ENCODE results near the gene POLRMT. TPM values are rescaled to one million over a fixed set of nuclear protein-coding genes. Genes with fewer than 3 reads are reported as not detected.
A peak's percentile ranks its signal among the peaks of the same experiment; 100 is the strongest.

Gene POLRMT
- total RNA-seq, 1 experiment from 2014 or later, result 42.4 TPM

- no peak for DNase-seq (ENCODE audit: low read depth)
Measured at GRCh38 chr19:648305-648704, 15.0 kb upstream of the POLRMT start.

- no peak for DNase-seq (ENCODE audit: low read depth)
Measured at GRCh38 chr19:647566-648284, 14.4 kb upstream of the POLRMT start.

DNA sequence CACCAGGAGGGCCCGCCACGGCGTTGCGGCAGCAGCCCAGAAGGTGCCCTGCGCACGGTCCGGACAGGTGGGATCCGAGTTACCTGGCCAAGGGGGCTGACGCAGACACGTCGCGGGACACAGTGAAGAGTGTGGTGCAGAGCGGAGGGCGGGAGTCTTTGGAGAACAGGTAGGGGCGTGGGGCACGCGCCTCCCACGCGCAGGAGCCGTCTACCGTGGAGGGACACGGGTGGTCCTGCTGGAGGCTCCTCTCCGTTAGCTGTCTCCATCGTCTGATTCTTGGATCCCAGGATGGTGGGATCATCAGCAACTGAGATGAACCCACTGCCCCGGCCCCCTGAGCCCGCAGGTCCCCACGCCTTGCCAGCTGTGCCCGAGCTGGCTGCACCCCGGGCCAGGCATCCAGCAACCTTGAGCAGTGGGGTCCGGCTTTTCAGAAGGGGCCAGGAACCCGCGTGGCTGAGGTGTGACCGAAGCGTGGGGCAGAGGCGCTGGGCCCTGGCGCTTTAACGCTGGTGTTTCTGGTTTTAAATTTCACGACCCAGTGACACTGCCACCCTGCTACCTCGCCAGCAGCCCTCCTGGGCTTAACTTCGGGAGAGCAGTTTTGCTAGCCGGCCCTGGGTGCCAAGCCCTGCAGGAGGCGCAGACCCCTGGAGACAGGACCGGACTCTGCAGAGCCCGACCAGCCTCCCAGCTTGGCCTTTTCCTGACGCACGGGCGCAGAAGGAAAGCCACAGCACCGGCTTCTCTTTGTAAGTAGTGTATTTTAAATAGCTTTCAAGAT lies 13.6 kb upstream of the POLRMT start:
- DNase-seq (ENCODE audit: low read depth), result no peak

DNA sequence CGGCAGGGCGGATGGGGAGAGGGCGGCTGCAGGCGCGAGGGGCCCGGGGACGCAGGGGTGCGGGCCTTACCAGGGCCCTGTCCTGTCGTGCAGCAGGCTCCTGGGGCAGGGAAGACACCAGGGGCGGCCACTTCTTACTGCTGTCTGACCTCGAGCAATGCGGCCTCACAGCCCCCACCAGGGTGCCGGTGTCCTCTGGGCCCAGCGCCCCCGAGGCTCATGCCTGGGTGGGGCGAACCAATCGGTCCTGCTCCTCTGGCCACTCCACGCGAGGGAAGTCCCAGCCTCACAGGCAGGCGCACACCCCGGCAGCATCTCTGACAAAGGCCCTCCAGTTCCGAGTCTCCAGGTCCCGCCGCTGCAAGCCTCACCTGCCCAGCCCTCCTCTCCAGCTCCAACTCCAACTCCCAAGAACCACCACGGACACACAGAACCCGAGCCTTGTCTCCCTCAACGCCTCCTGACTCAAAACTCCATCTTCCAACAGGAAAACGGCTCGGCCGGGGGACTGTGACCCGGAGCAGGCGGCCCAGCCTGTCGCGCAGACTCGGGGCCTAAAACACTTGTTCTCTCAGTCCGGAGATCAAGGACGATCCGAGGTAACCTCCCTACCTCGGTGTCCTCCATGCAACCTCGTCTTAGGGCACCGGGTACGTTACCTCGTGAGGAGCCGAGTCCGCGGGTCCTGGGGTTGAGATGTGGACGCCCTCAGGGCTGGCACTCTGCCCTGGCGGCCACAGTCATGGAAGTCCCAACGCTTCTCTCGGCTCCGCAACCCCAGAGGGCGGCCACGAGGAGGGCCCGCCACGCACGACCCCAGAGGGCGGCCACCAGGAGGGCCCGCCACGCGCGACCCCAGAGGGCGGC lies 12.8 kb upstream of the POLRMT start:
- no peak for DNase-seq (ENCODE audit: low read depth)

DNA sequence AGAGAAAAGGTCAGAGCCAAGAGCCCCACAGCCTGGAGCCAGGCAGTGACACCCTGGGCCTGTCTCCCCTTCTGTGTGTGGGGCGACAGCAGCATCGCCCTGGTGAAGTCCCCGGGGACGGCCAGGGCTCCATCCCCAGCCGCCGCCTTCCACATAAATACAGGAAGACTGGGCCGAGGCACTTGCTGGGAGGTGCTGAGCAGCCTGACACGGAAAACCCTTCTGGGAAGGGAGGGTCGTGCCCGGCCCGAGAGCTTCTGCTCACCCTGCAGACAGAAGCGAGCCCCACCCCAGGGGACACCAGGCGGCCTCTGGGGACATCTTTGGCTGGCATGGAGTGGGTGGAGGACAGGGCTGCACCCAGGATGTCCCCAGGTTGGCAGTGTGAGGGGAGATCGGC lies 11.5 kb upstream of the POLRMT start:
- no peak for DNase-seq (ENCODE audit: low read depth)

GRCh38 chr19:644363-644762 lies 11.0 kb upstream of the POLRMT start:
- DNase-seq (ENCODE audit: low read depth), result no peak

GRCh38 chr19:643736-644135 lies 10.4 kb upstream of the POLRMT start:
- DNase-seq (ENCODE audit: low read depth), result no peak

DNA sequence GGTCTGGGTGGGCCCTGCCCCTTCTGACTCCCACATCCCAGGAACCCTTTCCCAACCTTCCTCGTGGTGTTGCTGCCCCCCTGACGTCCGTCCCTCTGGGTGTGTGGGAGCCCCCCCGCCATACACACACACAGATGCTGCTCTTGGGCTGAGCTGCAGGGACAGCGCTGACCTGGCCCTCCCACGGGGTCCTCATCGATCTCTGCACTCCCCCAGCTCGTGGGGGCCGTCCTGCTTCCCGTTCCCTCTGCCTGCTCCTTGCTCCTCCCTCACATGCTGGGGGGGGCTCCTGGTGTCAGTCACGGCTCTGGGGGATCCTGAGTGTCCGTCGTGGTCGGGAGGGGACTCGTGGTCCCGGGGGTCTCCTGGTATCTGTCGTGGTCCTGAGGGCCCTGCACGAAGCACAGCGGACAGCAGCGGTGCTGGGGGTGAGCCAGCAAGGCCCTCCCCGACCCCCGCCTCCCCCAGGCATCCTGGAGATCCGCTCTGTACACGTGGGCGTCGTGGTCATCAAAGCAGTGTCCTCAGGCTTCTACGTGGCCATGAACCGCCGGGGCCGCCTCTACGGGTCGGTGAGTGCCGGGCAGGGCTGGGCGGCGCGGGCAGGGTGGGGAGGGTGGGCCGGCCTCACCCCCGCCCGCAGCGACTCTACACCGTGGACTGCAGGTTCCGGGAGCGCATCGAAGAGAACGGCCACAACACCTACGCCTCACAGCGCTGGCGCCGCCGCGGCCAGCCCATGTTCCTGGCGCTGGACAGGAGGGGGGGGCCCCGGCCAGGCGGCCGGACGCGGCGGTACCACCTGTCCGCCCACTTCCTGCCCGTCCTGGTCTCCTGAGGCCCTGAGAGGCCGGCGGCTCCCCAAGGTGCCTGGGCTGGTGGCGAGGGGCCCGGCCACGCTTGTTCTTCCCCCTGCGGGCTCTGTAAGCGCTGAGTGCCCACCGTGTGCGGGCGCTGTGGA lies 9.7 kb upstream of the POLRMT start:
- DNase-seq (ENCODE audit: low read depth), result no peak

GRCh38 chr19:641702-642101 lies 8.4 kb upstream of the POLRMT start:
- no peak for DNase-seq (ENCODE audit: low read depth)

- no peak for DNase-seq (ENCODE audit: low read depth)
Measured at GRCh38 chr19:640606-641189, 7.4 kb upstream of the POLRMT start.

DNA sequence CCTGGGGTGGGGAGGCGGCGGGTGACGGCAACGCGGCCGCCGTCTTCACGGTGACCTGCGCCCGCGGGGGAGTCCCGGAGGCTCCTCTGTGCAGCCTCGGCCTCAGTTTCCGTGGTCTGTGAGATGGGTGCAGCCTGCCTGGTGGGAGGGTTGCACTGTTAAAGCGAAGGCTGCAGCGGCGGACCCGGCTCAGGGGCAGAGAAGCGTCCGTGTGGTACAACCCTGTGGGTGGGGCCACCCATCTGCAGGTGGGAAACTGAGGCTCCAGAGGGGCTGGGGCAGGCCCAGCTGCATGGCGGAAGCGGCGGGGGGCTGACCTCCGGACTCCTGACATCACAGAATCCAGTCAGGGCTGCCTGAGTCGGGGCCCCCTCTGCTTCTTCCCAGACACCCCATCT lies 6.8 kb upstream of the POLRMT start:
- no peak for DNase-seq (ENCODE audit: low read depth)

GRCh38 chr19:639253-640160 lies 6.2 kb upstream of the POLRMT start, which contains the start of gene FGF22:
Gene FGF22 (plus strand): TSS chr19:639879. CDS start chr19:639926, 47 bp downstream.
- peak; percentile 71 for DNase-seq (ENCODE audit: low read depth)

DNA sequence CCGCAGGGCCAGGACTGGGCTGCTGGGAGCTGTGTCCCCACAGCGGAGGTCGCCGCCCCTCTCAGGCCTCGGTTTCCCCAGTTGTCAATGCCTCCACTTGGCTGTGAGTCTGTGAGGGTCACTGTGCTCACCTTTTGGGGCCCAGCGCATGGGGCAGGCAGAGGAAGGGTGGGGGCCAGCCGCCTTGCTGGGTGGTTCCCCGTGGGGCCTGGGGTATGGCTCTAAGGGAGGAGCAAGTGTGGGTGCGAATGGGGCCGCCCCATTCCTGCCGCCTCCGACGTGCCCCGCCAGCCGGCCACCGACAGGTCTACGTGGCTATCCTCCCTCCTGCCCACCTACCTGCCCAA lies 5.5 kb upstream of the POLRMT start:
- DNase-seq (ENCODE audit: low read depth), result no peak

DNA sequence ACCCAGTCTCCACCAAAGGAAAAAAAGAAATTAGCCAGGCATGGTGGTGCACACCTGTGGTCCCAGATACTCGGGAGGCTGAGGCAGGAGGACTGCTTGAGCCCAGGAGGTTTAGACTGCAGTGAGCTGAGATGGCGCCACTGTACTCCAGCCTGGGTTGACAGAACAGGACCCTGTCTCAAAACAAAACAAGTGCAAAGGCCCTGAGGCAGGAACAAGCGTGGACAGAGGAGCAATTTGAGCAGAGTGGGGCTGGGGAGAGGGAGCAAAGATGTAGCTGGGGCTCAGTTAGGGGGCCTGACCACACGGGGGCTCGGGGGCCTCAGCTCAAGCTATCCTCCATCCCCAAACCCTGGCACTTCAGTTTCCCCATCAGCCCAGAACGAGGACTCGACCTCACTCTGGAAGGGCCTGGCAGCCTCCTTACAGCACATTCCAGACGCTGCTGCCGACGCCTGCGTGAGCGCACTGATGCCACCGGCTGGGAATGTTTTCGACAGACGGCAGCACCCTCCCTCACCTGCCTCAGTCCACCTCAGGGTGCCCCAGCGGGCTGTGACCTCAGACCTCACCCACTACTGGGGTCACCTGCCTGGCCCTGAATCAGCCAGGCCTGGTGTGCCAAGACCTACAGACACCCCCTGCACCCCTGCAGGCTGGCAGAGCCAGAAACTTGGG lies 1.8 kb upstream of the POLRMT start:
- DNase-seq (ENCODE audit: low read depth), result no peak

DNA sequence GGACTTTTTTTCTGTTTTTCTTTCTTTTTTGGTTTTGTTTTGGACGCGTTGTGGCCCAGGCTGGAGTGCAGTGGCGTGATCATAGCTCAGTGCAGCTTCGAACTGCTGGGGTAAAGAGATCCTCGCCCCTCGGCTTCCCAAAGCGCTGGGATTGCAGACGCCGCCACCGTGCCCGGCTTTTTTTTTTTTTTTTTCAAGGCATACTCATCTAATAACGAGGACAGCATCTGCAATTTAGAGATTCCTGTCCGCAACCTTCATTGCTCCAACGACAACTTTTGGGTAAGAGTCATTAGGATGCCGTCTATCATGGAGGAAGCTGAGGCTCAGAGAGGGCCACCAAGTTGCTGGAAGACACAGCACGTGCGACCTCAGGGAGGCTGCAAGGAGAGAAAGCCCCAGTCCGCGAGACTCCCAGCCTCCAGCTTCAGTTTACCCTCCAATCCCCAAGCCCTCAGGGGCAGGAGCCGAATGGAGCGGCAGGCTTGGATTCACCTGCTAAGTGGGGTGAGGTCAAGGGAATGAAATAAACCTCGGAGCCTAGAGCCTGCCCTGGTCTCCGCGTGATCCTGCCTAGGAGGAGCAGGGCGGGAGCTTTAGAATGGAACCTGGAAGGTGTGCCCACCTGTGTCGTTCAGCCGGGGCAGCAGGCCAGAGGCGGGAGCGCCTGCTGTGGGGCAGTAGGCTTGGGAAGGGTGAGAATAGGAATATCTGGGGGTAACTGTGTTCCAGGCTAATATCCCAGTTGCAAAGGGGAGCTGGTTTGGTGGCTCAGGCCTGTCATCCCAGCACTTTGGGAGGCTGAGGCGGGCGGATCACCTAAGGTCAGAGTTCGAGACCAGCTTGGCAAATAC lies 676 bp upstream of the POLRMT start:
- no peak for DNase-seq (ENCODE audit: low read depth)

DNA sequence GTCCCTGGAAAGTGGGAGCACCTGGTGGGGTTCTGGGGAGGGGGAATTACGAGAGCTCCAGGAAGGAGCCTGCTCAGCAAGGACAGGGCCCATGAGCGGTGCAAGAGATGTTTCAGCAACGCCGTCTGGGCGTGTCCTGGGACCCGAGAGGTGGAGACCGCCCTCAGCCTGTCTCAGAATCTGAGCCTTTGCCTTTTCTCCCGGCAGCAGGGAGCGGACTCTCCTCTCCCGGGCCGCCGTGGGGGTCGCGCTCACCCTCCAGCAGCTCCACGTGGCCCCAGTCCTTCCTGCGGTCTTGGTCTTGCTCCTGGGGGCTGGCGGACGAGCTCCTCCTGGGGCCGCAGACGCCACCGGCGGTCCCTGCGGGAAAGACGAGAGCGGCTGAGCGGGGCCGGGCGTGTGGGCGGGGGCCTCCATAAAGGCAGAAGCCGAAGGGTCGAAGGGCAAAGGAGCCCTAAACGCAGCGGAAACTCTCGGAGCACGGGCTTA lies 714 bp downstream of the POLRMT start:
- peak; percentile 32 for DNase-seq (ENCODE audit: low read depth)

DNA sequence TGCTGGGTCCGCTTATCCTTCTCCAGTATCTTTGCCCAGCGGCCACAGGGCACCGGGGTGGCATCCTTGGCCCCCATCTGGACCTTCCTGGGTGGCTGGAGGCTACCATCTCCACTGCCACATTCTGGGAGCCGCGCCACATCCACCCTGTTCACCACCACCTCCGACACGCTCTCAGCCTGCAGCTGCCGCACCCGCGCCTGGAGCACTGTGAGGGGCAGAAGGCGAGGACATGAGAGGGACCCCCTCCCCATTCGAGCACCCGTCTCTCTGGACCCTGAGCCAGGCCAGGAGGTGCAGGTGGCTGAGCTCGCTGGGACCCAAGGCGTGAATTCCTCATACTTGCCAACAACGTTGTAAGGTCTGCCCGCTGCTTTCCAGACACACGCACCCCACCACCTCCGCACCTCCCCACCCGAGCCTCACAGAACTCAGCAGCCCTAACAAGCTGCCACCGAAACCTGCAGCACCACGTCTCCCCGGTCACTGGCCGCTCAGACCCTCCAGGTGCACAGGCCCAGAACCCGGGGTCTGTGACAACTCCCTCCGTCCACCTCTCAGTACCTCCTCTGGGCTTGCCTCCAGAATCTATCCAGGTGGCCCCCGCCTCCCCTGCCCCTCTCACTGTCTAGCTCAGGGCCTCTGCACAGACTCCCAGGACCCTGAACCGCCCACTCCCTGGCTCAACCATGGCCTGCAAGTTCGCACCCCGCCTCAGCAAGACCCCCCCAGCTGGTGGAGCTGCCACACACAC lies 3.2 kb downstream of the POLRMT start:
- no peak for DNase-seq (ENCODE audit: low read depth)

Data from LHCN-M2 (cell line).